ENCODE results near the gene CAGE1. TPM values are rescaled to one million over a fixed set of nuclear protein-coding genes. Genes with fewer than 3 reads are reported as not detected.

Gene CAGE1
- polyA plus RNA-seq, 3 donors from 2014 or later: 0.21 TPM; not detected in 2

Other genes with a start within 250 kb of the CAGE1 start
- 100 to 1,000 TPM; 134 to 247 (median 207) TPM for gene SSR1, start 76.5 kb downstream of the CAGE1 start, polyA plus RNA-seq
- 10 to 100 TPM; 14.0 to 23.7 (median 15.6) TPM for gene RIOK1, start 66 bp upstream of the CAGE1 start, polyA plus RNA-seq
- not detected for gene DSP, start 151.9 kb upstream of the CAGE1 start, polyA plus RNA-seq
- 1 to 10 TPM; 4.2 to 10.0 (median 9.8) TPM for gene SNRNP48, start 200.5 kb upstream of the CAGE1 start, polyA plus RNA-seq